Neural cell (in vitro differentiated cells): ENCODE results near the gene GNLY.

ENCODE experiments used
- CTCF ChIP-seq: fragments of 450-650 bp; IDR thresholded peaks from 2 replicates; pipeline ENCODE4 v1.5.1; 2014; ENCODE audit warnings: antibody characterized with exemption, mild to moderate bottlenecking, moderate library complexity; ENCODE audit not compliant: poor library complexity, severe bottlenecking
- EP300 ChIP-seq: fragments of 450-650 bp; conservative IDR thresholded peaks from 2 replicates; pipeline ENCODE4 v1.6.1; 2014; ENCODE audit warnings: antibody characterized with exemption, mild to moderate bottlenecking, moderate library complexity; ENCODE audit not compliant: poor library complexity, severe bottlenecking
- EZH2 ChIP-seq: fragments of 200-600, 300-800 bp; shearing (Covaris generic), sonication (generic); IDR thresholded peaks from 2 replicates; pipeline ENCODE4 v1.6.1; 2014; ENCODE audit warnings: antibody characterized with exemption, low read length, borderline replicate concordance, mild to moderate bottlenecking; ENCODE audit not compliant: insufficient read depth, poor library complexity, severe bottlenecking
- MXI1 ChIP-seq: fragments of 450-650 bp; conservative IDR thresholded peaks from 2 replicates; pipeline ENCODE4 v1.6.1; 2014; ENCODE audit warnings: antibody characterized with exemption, mild to moderate bottlenecking; ENCODE audit not compliant: poor library complexity, severe bottlenecking
- POLR2AphosphoS5 ChIP-seq: IDR thresholded peaks from 2 replicates; pipeline ENCODE4 v1.6.1; 2012
- RAD21 ChIP-seq: fragments of 450-650 bp; conservative IDR thresholded peaks from 2 replicates; pipeline ENCODE4 v1.6.1; 2014; ENCODE audit warnings: antibody characterized with exemption, mild to moderate bottlenecking, moderate library complexity
- TAF1 ChIP-seq: IDR thresholded peaks from 2 replicates; pipeline ENCODE4 v1.6.1; 2012; ENCODE audit warnings: low read depth

DNA sequence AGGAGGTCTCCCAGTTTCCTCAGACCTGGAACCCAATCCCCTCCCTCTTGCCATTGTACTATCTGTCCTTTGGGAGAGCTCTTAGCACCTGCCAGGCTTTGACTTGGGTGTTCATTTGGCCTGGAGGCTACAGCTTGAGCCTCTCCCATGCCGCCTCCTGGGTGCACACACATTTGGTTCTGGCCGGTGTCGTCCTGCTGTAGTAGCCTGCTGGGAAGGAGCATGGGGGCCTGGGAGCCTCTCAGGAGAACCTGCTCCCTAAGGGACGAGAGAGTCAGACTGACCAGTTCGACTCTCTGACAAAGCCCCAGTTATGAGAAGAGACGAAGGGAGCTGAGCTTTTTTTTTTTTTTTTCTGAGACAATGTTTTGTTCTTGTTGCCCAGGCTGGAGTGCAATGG lies 18.7 kb upstream of the GNLY start:
- TF ChIP-seq CTCF (no peak), EP300 (no peak), POLR2AphosphoS5 (no peak), EZH2 (no peak), TAF1 (no peak), RAD21 (no peak), MXI1 (no peak)
